Sigmoid colon (tissue), 4 donors: Measurements from ENCODE around the gene OR6T1.

Experiments
- CTCF ChIP-seq, 4 experiments: fragments of 450-650 bp in 3 of 4; fragments of 200-600 bp in 1 of 4; IDR thresholded peaks; one replicate each; pipeline ENCODE4 v1.5.1; 2016 to 2019; ENCODE audit warnings: antibody characterized with exemption in 4 of 4, mild to moderate bottlenecking in 3 of 4, moderate library complexity in 2 of 4
- POLR2AphosphoS5 ChIP-seq, 4 donors: sonication (generic); formaldehyde crosslinking; IDR thresholded peaks; one replicate each; pipeline ENCODE4 v1.6.1; 2017; ENCODE audit warnings: antibody characterized with exemption in 4 of 4

- TF ChIP-seq POLR2AphosphoS5 (IDR thresholded peaks at IDR 0.05) (no peak), CTCF (IDR thresholded peaks at IDR 0.05) (no peak)
These were observed 35.7 kb upstream of the OR6T1 start for GRCh38 chr11:123979311-123979710.
